ENCODE data around the gene ABCG1. TPM values are rescaled to one million over a fixed set of nuclear protein-coding genes. Genes with fewer than 3 reads are reported as not detected.

Gene ABCG1
- total RNA-seq, 1 donor from 2014 or later = 7.3 TPM

- ATAC-seq (ENCODE audit: poor library complexity) (no peak), DNase-seq (no peak)
- intact Hi-C loops (cut with DNase I) = no loop called here
These were observed 74.8 kb downstream of the ABCG1 start for GRCh38 chr21:42293649-42294272.

GRCh38 chr21:42294273-42294880 is 75.4 kb downstream of the ABCG1 start:
- DNase-seq (no peak), ATAC-seq (ENCODE audit: poor library complexity) (no peak)
- intact Hi-C loops (cut with DNase I) = no loop called here

- no peak for DNase-seq
- intact Hi-C loops (cut with DNase I) = no loop called here
- ATAC-seq (ENCODE audit: poor library complexity) = no peak
These were observed 76.9 kb downstream of the ABCG1 start for GRCh38 chr21:42295845-42296244.

GRCh38 chr21:42296501-42296900 is 77.6 kb downstream of the ABCG1 start:
- intact Hi-C loops (cut with DNase I) = no loop called here
- DNase-seq = no peak
- ATAC-seq (ENCODE audit: poor library complexity) = no peak

- DNase-seq (no peak), ATAC-seq (ENCODE audit: poor library complexity) (no peak)
- intact Hi-C loops (cut with DNase I) = no loop called here
These were observed 78.4 kb downstream of the ABCG1 start for GRCh38 chr21:42297377-42297776.

- DNase-seq = no peak
- intact Hi-C loops (cut with DNase I) = no loop called here
- ATAC-seq (ENCODE audit: poor library complexity) = no peak
These were observed 79.3 kb downstream of the ABCG1 start for GRCh38 chr21:42298237-42298636.

GRCh38 chr21:42298657-42299056 is 79.7 kb downstream of the ABCG1 start:
- intact Hi-C loops (cut with DNase I) = no loop called here
- DNase-seq = peak; percentile 30
- ATAC-seq (ENCODE audit: poor library complexity) = no peak

- intact Hi-C loops (cut with DNase I) = no loop called here
- ATAC-seq (ENCODE audit: poor library complexity) = peak; percentile 31
These were observed 80.5 kb downstream of the ABCG1 start for GRCh38 chr21:42299324-42300044.

GRCh38 chr21:42300045-42300583 is 81.2 kb downstream of the ABCG1 start:
- intact Hi-C loops (cut with DNase I) = no loop called here
- DNase-seq (no peak), ATAC-seq (ENCODE audit: poor library complexity) (peak; percentile 22)

More at GRCh38 chr21:42299324-42300044, 80.5 kb downstream of the ABCG1 start:
- DNase-seq = peak; percentile 76

GRCh38 chr21:42300956-42301355 is 82.0 kb downstream of the ABCG1 start:
- ATAC-seq (ENCODE audit: poor library complexity) (no peak), DNase-seq (no peak)
- intact Hi-C loops (cut with DNase I) = no loop called here

- DNase-seq = peak; percentile 27
- intact Hi-C loops (cut with DNase I) = no loop called here
- ATAC-seq (ENCODE audit: poor library complexity) = peak; percentile 49
These were observed 82.6 kb downstream of the ABCG1 start for GRCh38 chr21:42301371-42302075.

- DNase-seq = peak; percentile 26
- intact Hi-C loops (cut with DNase I) = no loop called here
- no peak for ATAC-seq (ENCODE audit: poor library complexity)
These were observed 83.2 kb downstream of the ABCG1 start for GRCh38 chr21:42302076-42302650.

- DNase-seq = no peak
- intact Hi-C loops (cut with DNase I) = no loop called here
These were observed 83.9 kb downstream of the ABCG1 start for GRCh38 chr21:42302794-42303193.

GRCh38 chr21:42303443-42303842 is 84.5 kb downstream of the ABCG1 start:
- intact Hi-C loops (cut with DNase I) = no loop called here
- no peak for ATAC-seq (ENCODE audit: poor library complexity)
- no peak for DNase-seq

More at GRCh38 chr21:42302794-42303193, 83.9 kb downstream of the ABCG1 start:
- no peak for ATAC-seq (ENCODE audit: poor library complexity)

- no peak for ATAC-seq (ENCODE audit: poor library complexity)
- peak; percentile 39 for DNase-seq
- intact Hi-C loops (cut with DNase I) = no loop called here
These were observed 85.9 kb downstream of the ABCG1 start for GRCh38 chr21:42304556-42305454.

- no peak for DNase-seq
- intact Hi-C loops (cut with DNase I) = no loop called here
- ATAC-seq (ENCODE audit: poor library complexity) = no peak
These were observed 86.8 kb downstream of the ABCG1 start for GRCh38 chr21:42305707-42306147.

GRCh38 chr21:42306366-42307035 is 87.6 kb downstream of the ABCG1 start:
- DNase-seq (no peak), ATAC-seq (ENCODE audit: poor library complexity) (no peak)
- intact Hi-C loops (cut with DNase I) = no loop called here

All from Right ventricle myocardium superior (tissue), 1 donor.